Endothelial cell of umbilical vein (primary cell): ENCODE results near the gene JMJD7. TPM values are rescaled to one million over a fixed set of nuclear protein-coding genes. Genes with fewer than 3 reads are reported as not detected.

ENCODE experiments used
- BruUV-seq: library from RNA; stranded (reverse); fragments of 400-500 nt; replicated peaks from 2 replicates; lab custom pipeline; 2021; lab: Mats Ljungman, UMichigan
- CTCF ChIA-PET: fragments of 300-600, 350-600 bp; sonication (Branson Sonifier 250); formaldehyde crosslinking; loops from one replicate; lab custom pipeline; 2021; ENCODE audit warnings: antibody characterized with exemption, inconsistent platforms; lab: Charles Lee
- POLR2A ChIA-PET: fragments of 300-600, 350-600 bp; sonication (Branson Sonifier 250); formaldehyde crosslinking; loops from one replicate; lab custom pipeline; 2021; ENCODE audit warnings: antibody characterized with exemption, inconsistent platforms; lab: Charles Lee
- DNase-seq: peaks from one replicate; pipeline ENCODE4 v3.0.0-alpha.2; 2011; ENCODE audit warnings: low read depth, low spot score
- FAIRE-seq: peaks from 2 replicates; lab custom pipeline; 2011; peaks lifted over from hg19 to GRCh38; lab: Jason Lieb, UNC
- H2AFZ ChIP-seq: 2 replicates; pipeline ENCODE4 v1.6.0; 2012; ENCODE audit warnings: low read depth, low read length, control low read depth, inconsistent platforms
- H3K27ac ChIP-seq: 2 replicates; pipeline ENCODE4 v1.5.1; 2011; ENCODE audit warnings: low read depth, mild to moderate bottlenecking, control low read depth, low read length, moderate library complexity; ENCODE audit not compliant: insufficient read depth
- H3K27me3 ChIP-seq, 2 experiments: 2 replicates each; pipeline versions ENCODE4 v1.6.0 to v1.6.1; 2011; ENCODE audit warnings: low read length in 2 of 2, mixed read lengths in 1 of 2; ENCODE audit not compliant: control insufficient read depth in 2 of 2, insufficient read depth in 2 of 2
- H3K36me3 ChIP-seq, 2 experiments: 2 replicates in 1 of 2; 3 replicates in 1 of 2; pipeline ENCODE4 v1.5.1; 2011; ENCODE audit warnings: low read length in 2 of 2, mild to moderate bottlenecking in 1 of 2, moderate library complexity in 1 of 2; ENCODE audit not compliant: control insufficient read depth in 2 of 2, insufficient read depth in 2 of 2; ENCODE audit errors: extremely low read depth in 1 of 2
- H3K4me1 ChIP-seq: 3 replicates; pipeline ENCODE4 v1.5.1; 2011; ENCODE audit warnings: mild to moderate bottlenecking, low read length; ENCODE audit not compliant: control insufficient read depth, insufficient read depth; ENCODE audit errors: extremely low read depth
- H3K4me2 ChIP-seq: 2 replicates; pipeline ENCODE4 v1.6.1; 2011; ENCODE audit warnings: low read length, control low read depth, mixed read lengths; ENCODE audit not compliant: insufficient read depth
- H3K4me3 ChIP-seq, 3 experiments: fragments of 200-600 bp in 1 of 3; sonication (generic), shearing (Covaris generic) in 1 of 3; replicated peaks in 1 of 3; 2 replicates each; pipeline ENCODE4 v1.5.1; 2011 to 2016; ENCODE audit warnings: control low read depth in 3 of 3, low read length in 3 of 3, mild to moderate bottlenecking in 2 of 3, inconsistent platforms in 1 of 3, low read depth in 1 of 3, moderate library complexity in 1 of 3; ENCODE audit not compliant: insufficient read depth in 1 of 3
- H3K79me2 ChIP-seq: 2 replicates; pipeline ENCODE4 v1.6.0; 2012; ENCODE audit warnings: low read length, inconsistent platforms; ENCODE audit not compliant: control insufficient read depth, insufficient read depth
- H3K9ac ChIP-seq: replicated peaks from 2 replicates; pipeline ENCODE3; 2011; ENCODE audit warnings: low read length, control low read depth; ENCODE audit not compliant: insufficient read depth; ENCODE audit errors: extremely low read depth
- H3K9me1 ChIP-seq: replicated peaks from 3 replicates; pipeline ENCODE4 v1.6.0; 2011; ENCODE audit warnings: mild to moderate bottlenecking, low read length; ENCODE audit not compliant: control insufficient read depth, insufficient read depth; ENCODE audit errors: extremely low read depth
- H3K9me3 ChIP-seq: replicated peaks from 2 replicates; pipeline ENCODE4 v1.5.1; 2012; ENCODE audit warnings: low read length, inconsistent platforms; ENCODE audit not compliant: control insufficient read depth, insufficient read depth
- H4K20me1 ChIP-seq: replicated peaks from 2 replicates; pipeline ENCODE3; 2011; ENCODE audit warnings: mild to moderate bottlenecking, low read length; ENCODE audit not compliant: control insufficient read depth, insufficient read depth; ENCODE audit errors: extremely low read depth
- EZH2 ChIP-seq: IDR thresholded peaks from 2 replicates; pipeline ENCODE4 v1.6.1; 2012; ENCODE audit warnings: borderline replicate concordance, low read depth, mild to moderate bottlenecking, moderate library complexity, low read length, inconsistent platforms; ENCODE audit not compliant: severe bottlenecking
- FOS ChIP-seq: IDR thresholded peaks from 2 replicates; pipeline ENCODE4 v1.6.1; 2011; ENCODE audit warnings: mild to moderate bottlenecking, low read length, moderate library complexity, borderline replicate concordance; ENCODE audit not compliant: insufficient read depth
- GATA2 ChIP-seq: IDR thresholded peaks from 2 replicates; pipeline ENCODE4 v1.7.0; 2011; ENCODE audit warnings: low read depth, mild to moderate bottlenecking, moderate library complexity, mixed read lengths, low read length; ENCODE audit not compliant: insufficient read length, insufficient read depth
- JUN ChIP-seq: IDR thresholded peaks from 2 replicates; pipeline ENCODE4 v1.6.1; 2011; ENCODE audit warnings: borderline replicate concordance, low read depth; ENCODE audit not compliant: insufficient read length, insufficient read depth
- MYC ChIP-seq: IDR thresholded peaks from one replicate; pipeline ENCODE4 v1.6.1; 2011; ENCODE audit warnings: mild to moderate bottlenecking, low read depth, low read length
- dilution Hi-C: fragments of 300-500 bp; cut with MboI; formaldehyde crosslinking; loops from one replicate; pipeline ENCODE4 v1.15.0; 2019; ENCODE audit warnings: low sequenced_read_pairs; ENCODE audit not compliant: extremely low pct_ligation_motif_present
- intact Hi-C: fragments of 100-400 bp; cut with micrococcal nuclease; formaldehyde crosslinking; loops from one replicate; pipeline ENCODE4 v1.10.0; 2022
- polyA plus RNA-seq, 4 experiments: library from polyadenylated mRNA; depleted of rRNA in 3 of 4; stranded (reverse) in 3 of 4; unstranded in 1 of 4; fragments of >200 nt; gene quantifications; 2 replicates each; pipeline versions ENCODE4 v1.2.1 to v1.2.3, GENCODE V29; 2011 to 2012; ENCODE audit warnings: missing spikeins in 1 of 4
- total RNA-seq: library from RNA; stranded (reverse); gene quantifications from 2 replicates; pipeline ENCODE4 v1.2.3, GENCODE V29; 2021
- TF ChIP-seq, protein P1 (sequence below): IDR thresholded peaks from 2 replicates; pipeline ENCODE4 v1.6.1; 2011; ENCODE audit not compliant: insufficient read depth, insufficient read length

JMJD7 gene
- total and polyA plus RNA-seq, 2 donors (not counting 3 experiments of a cell fraction or from before 2014, with no cell fraction given) = 7.3 to 11.4 TPM

DNA sequence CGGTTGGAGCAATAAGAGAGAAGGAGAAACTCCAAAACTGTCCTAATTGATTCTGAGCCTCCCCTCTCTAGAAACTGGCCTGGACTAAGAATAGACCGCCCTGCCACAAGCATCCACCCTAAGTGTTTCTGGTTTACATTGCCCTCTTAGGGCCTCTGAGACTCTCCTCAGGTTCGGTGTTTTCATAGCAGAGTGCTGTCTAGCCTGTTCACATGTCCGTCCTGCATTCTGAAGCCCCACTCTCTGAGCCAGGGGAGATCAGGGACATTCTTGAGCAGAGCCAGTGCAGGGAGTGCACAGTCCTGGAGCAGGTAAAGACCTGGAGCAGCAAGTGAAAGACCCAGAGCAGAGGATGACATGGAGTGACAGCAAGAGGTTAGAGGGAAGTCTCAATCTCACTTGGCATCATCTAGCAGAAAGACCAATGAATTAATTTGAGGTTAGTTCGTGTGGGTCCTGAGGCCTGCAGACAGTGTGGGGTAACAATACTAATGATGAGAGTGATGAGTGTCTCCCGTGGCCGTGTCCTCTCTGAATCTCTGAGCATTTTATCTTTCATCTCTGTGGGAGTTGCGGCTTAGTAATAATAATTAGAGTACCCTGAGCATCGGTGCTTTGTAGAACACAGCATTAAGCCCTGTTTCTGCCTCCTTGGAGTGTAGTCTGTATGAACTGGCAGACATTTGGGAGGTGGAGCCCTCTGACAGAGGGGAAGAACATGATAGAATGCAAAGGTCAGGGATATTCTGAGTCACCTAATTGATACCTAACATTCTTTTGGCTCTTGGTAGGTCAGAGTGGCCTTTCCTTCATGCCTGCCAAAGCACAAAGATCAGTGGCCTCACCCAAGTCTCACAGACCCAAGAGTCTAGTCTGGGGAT lies 29.0 kb upstream of the JMJD7 start:
- no peak for FAIRE-seq
- intact Hi-C loops (no loop called here), dilution Hi-C loops (no loop called here)
- Histone ChIP-seq H3K27me3 (no peaks in the 10 kb centered on the region), H3K36me3 (peaks cover 2 to 6% of the 10 kb centered on the region in 2 experiments), H3K79me2 (peaks cover 25% of the 10 kb centered on the region), H3K4me2 (no peak overlapping the region), H2AFZ (no peak overlapping the region), H3K27ac (no peak overlapping the region), H3K9me1 (no peaks in the 10 kb centered on the region), H3K9ac (no peak overlapping the region), H4K20me1 (no peaks in the 10 kb centered on the region), H3K9me3 (no peaks in the 10 kb centered on the region), H3K4me3 (no peak overlapping the region), H3K4me1 (peaks cover 34% of the 10 kb centered on the region)
- CTCF ChIA-PET = interaction anchor here (1.1 to 15.9 kb wide), 3 partner anchors 12 to 23 kb away, joined by 3 to 754 read pairs (median 219); partner anchors contain the start of gene MAPKBP1
- POLR2A ChIA-PET = no interaction called here
- no peak for TF ChIP-seq EZH2
- TF ChIP-seq MYC = no peak
- DNase-seq = no peak
- no TSS peak for BruUV-seq

DNA sequence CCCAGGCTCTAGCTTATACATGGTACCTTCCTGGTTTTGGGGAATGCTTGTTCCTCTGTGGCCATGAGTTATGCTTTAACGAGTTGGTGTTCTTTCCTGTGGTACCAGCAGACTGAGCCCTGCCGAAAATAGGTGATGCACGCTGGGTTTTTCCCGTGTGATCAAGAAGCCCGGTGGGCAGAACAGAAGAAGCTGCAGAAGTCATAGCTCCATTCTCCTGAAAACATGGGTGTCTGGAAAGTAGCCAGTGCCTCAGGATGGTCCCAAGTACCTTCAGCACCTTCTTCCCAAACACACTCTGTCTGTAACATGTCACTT lies 28.4 kb upstream of the JMJD7 start:
- DNase-seq = no peak
- CTCF ChIA-PET = interaction anchor here (1.1 to 15.9 kb wide), 2 partner anchors 11 to 24 kb away, joined by 3 to 754 read pairs; partner anchors contain the start of gene MAPKBP1
- Histone ChIP-seq H3K9me3 (no peaks in the 10 kb centered on the region), H3K79me2 (peaks cover 22% of the 10 kb centered on the region), H3K27ac (no peak overlapping the region), H3K36me3 (peaks cover 2 to 6% of the 10 kb centered on the region in 2 experiments), H3K9ac (no peak overlapping the region), H3K4me2 (no peak overlapping the region), H3K27me3 (no peaks in the 10 kb centered on the region), H2AFZ (no peak overlapping the region), H3K9me1 (no peaks in the 10 kb centered on the region), H3K4me1 (peaks cover 37% of the 10 kb centered on the region), H4K20me1 (no peaks in the 10 kb centered on the region), H3K4me3 (no peak overlapping the region)
- no peak for TF ChIP-seq JUN
- TF ChIP-seq FOS = no peak
- TF ChIP-seq, protein P1, sequence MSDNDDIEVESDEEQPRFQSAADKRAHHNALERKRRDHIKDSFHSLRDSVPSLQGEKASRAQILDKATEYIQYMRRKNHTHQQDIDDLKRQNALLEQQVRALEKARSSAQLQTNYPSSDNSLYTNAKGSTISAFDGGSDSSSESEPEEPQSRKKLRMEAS = no peak
- TF ChIP-seq GATA2 = no peak
- TF ChIP-seq MYC = no peak
- no peak for FAIRE-seq
- dilution Hi-C loops (no loop called here), intact Hi-C loops (no loop called here)
- POLR2A ChIA-PET = no interaction called here
- BruUV-seq = no TSS peak
